ENCODE results near the gene PAPPA2. TPM values are rescaled to one million over a fixed set of nuclear protein-coding genes. Genes with fewer than 3 reads are reported as not detected.

Gene PAPPA2
- total and polyA plus RNA-seq, 2 of the 8 experiments (the other 6 are each of a cell fraction or from before 2014, with no cell fraction given), result 0.08 to 0.88 TPM

GRCh38 chr1:176603696-176604095 lies 140.7 kb downstream of the PAPPA2 start (continued):
- TF ChIP-seq SP4 (IDR thresholded peaks at IDR 0.05; ENCODE audit: low read length) (no peak), BCL11A (IDR thresholded peaks at IDR 0.05; ENCODE audit: low read depth in 2 of 2, low read length in 2 of 2) (no peak), SAP30 (IDR thresholded peaks at IDR 0.05; ENCODE audit: insufficient read depth, insufficient replicate concordance, low read length) (no peak)
